Lung microvascular endothelial cell (primary cell): ENCODE measurements around the gene KANK2. TPM values are rescaled to one million over a fixed set of nuclear protein-coding genes. Genes with fewer than 3 reads are reported as not detected.

Source experiments
- DNase-seq, 2 donors: peaks; one replicate each; pipeline versions ENCODE4 v3.0.0 to v3.0.0-alpha.2; 2010; ENCODE audit warnings: low read depth in 2 of 2
- total RNA-seq: library from RNA; depleted of rRNA; stranded (reverse); fragments of >200 nt; gene quantifications from 2 replicates; pipeline ENCODE4 v1.2.1, GENCODE V29; 2014

The KANK2 gene
- total RNA-seq, 1 donor from 2014 or later = 110 TPM

GRCh38 chr19:11225815-11226214, 28.5 kb upstream of the KANK2 start:
- DNase-seq = no peak

- no peak for DNase-seq
Measured at GRCh38 chr19:11225172-11225571, 27.8 kb upstream of the KANK2 start.

GRCh38 chr19:11224429-11224828, 27.1 kb upstream of the KANK2 start:
- no peak for DNase-seq

- no peak for DNase-seq
Measured at GRCh38 chr19:11223200-11223599, 25.9 kb upstream of the KANK2 start.

- no peak for DNase-seq
Measured at GRCh38 chr19:11221082-11221598, 23.8 kb upstream of the KANK2 start.

GRCh38 chr19:11214387-11214786, 17.0 kb upstream of the KANK2 start:
- DNase-seq = no peak

GRCh38 chr19:11210656-11210928, 13.2 kb upstream of the KANK2 start:
- no peak for DNase-seq

- no peak for DNase-seq
Measured at GRCh38 chr19:11209839-11210655, 12.7 kb upstream of the KANK2 start.

GRCh38 chr19:11208561-11209471, 11.5 kb upstream of the KANK2 start:
- no peak for DNase-seq

- no peak for DNase-seq
Measured at GRCh38 chr19:11205939-11206570, 8.7 kb upstream of the KANK2 start.

- DNase-seq = no peak
Measured at GRCh38 chr19:11204943-11205349, 7.6 kb upstream of the KANK2 start.

- DNase-seq = no peak
Measured at GRCh38 chr19:11204076-11204602, 6.8 kb upstream of the KANK2 start.

- peak; percentile 62 to 67 for DNase-seq
Measured at GRCh38 chr19:11203194-11204075, 6.1 kb upstream of the KANK2 start.

GRCh38 chr19:11202488-11203193, 5.3 kb upstream of the KANK2 start:
- DNase-seq = no peak

- no peak for DNase-seq
Measured at GRCh38 chr19:11201791-11202190, 4.4 kb upstream of the KANK2 start.

- DNase-seq = no peak
Measured at GRCh38 chr19:11200931-11201330, 3.6 kb upstream of the KANK2 start.

- no peak for DNase-seq
Measured at GRCh38 chr19:11200015-11200574, 2.8 kb upstream of the KANK2 start.

- no peak for DNase-seq
Measured at GRCh38 chr19:11199517-11199916, 2.2 kb upstream of the KANK2 start.

GRCh38 chr19:11198769-11199424, 1.6 kb upstream of the KANK2 start:
- DNase-seq = no peak
